GM21528 (cell line): ENCODE measurements around the gene MDN1.
A peak's percentile ranks its signal among the peaks of the same experiment; 100 is the strongest.
"Not testable (repeated sequence)": the region's sequence is repeated elsewhere in the genome, so short reads cannot be mapped to it uniquely, and the experiment has no call there.

ENCODE experiments used
- ATAC-seq: cut with Tn5 transposase; IDR thresholded peaks from one replicate; pipeline ENCODE4 v1.9.1; 2021; ENCODE audit warnings: mild to moderate bottlenecking, moderate library complexity; ENCODE audit not compliant: unreplicated experiment, low FRiP score

The MDN1 gene, protein sequence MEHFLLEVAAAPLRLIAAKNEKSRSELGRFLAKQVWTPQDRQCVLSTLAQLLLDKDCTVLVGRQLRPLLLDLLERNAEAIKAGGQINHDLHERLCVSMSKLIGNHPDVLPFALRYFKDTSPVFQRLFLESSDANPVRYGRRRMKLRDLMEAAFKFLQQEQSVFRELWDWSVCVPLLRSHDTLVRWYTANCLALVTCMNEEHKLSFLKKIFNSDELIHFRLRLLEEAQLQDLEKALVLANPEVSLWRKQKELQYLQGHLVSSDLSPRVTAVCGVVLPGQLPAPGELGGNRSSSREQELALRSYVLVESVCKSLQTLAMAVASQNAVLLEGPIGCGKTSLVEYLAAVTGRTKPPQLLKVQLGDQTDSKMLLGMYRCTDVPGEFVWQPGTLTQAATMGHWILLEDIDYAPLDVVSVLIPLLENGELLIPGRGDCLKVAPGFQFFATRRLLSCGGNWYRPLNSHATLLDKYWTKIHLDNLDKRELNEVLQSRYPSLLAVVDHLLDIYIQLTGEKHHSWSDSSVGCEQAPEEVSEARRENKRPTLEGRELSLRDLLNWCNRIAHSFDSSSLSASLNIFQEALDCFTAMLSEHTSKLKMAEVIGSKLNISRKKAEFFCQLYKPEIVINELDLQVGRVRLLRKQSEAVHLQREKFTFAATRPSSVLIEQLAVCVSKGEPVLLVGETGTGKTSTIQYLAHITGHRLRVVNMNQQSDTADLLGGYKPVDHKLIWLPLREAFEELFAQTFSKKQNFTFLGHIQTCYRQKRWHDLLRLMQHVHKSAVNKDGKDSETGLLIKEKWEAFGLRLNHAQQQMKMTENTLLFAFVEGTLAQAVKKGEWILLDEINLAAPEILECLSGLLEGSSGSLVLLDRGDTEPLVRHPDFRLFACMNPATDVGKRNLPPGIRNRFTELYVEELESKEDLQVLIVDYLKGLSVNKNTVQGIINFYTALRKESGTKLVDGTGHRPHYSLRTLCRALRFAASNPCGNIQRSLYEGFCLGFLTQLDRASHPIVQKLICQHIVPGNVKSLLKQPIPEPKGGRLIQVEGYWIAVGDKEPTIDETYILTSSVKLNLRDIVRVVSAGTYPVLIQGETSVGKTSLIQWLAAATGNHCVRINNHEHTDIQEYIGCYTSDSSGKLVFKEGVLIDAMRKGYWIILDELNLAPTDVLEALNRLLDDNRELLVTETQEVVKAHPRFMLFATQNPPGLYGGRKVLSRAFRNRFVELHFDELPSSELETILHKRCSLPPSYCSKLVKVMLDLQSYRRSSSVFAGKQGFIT (N-terminal part only)

GRCh38 chr6:89819336-89820130, at the start of gene MDN1:
Gene MDN1, minus strand, starts transcription at chr6:89819794. Its CDS starts 187 bp downstream, at chr6:89819607.
- peak; percentile 93 for ATAC-seq

DNA sequence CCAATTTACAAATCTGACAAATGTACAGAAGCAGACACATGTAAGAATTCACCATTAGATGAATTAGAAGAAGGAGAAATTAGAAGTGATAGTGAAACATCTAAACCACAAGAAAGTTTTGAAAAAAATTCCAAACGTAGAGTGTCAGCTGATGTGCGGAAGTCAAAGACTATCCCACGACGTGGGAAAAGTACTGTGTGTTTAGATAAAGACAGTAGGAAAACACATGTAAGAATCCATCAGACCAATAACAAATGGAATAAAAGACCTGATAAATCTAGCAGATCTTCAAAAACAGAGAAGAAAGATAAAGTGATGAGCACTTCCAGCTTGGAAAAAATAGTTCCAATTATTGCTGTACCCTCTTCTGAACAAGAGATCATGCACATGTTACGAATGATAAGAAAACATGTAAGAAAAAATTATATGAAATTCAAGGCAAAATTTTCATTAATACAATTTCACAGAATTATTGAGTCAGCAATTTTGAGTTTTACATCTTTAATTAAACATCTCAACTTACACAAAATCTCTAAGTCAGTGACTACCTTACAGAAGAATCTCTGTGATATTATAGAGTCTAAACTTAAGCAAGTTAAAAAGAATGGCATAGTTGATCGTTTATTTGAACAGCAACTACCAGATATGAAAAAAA, 46.6 kb upstream of the MDN1 start:
- ATAC-seq, result no peak

DNA sequence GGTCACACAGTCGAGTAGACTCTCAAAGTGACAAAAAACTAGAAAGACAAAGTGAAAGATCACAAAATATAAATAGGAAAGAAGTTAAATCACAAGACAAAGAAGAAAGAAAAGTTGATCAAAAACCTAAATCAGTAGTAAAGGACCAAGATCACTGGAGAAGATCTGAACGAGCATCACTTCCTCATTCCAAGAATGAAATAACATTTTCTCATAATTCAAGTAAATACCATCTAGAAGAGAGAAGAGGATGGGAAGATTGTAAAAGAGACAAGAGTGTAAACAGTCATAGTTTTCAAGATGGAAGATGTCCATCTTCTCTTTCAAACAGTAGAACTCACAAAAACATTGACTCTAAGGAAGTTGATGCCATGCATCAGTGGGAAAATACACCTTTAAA, 43.1 kb upstream of the MDN1 start:
- ATAC-seq, result no peak

DNA sequence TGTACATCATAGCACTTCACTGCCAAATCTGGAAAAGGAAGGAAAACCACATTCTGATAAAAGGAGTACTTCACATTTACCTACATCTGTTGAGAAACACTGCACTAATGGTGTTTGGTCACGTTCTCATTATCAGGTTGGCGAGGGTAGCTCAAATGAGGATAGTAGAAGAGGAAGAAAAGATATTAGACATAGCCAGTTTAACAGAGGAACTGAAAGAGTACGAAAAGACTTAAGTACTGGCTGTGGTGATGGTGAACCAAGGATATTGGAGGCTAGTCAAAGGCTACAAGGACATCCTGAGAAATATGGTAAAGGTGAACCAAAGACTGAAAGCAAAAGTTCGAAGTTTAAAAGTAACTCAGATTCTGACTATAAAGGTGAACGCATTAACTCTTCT, 42.7 kb upstream of the MDN1 start:
- peak; percentile 69 for ATAC-seq

DNA sequence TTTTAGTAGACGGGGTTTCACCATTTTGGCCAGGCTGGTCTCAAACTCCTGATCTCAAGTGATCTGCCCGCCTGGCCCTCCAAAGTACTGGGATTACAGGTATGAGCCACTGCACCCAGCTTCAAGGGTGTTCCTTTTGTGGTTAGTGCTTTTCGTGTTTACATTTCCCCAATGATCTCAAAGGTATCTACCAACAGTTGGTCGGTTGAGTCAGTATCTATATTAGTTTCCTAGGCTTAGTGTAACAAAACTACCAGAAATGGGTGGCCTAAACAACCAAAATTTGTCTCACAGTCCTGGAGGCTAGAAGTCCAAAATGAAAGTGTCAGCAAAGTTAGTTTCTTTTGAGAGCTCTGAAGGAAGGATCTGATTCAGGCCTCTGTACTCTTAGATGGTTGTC, 40.1 kb upstream of the MDN1 start:
- ATAC-seq, result no peak

- ATAC-seq, result no peak
These were observed 38.4 kb upstream of the MDN1 start for GRCh38 chr6:89858041-89858440.

- ATAC-seq, result no peak
These were observed 33.5 kb upstream of the MDN1 start for GRCh38 chr6:89853068-89853467.

DNA sequence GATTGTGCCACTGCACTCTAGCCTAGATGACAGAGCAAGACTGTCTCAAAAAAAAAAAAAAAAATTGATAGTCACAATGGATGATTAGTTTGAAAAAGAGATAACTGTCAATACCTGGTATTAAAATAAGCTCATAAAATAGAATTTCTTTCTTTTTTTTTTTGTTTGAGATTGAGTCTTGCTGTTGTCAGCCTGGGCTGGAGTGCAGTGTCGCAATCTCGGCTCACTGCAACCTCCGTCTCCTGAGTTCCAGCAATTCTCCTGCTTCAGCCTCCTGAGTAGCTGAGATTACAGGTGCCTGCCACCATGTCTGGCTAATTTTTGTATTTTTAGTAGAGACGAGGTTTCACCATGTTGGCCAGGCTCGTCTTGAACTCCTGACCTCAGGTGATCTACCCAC, 27.9 kb upstream of the MDN1 start:
- ATAC-seq, result not testable (repeated sequence)

DNA sequence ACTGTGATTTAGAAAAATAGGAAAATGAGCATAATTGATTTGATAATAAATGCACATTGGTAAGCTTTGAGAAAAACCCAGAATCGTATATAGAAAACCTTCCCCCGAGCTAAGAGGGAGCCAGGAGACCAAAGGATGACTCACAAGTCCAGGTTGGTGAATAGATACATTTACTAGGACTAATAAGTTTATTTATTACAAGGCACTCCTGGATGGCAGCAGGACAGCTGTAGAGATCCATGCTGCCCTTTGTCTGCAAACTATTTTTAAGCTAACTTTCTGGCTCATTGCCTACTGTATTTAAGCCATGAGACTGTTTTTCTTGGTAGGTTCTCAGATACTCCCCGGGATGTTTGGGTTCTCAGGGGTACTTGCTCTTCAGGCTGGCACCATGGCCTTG, 23.5 kb upstream of the MDN1 start:
- ATAC-seq, result no peak

DNA sequence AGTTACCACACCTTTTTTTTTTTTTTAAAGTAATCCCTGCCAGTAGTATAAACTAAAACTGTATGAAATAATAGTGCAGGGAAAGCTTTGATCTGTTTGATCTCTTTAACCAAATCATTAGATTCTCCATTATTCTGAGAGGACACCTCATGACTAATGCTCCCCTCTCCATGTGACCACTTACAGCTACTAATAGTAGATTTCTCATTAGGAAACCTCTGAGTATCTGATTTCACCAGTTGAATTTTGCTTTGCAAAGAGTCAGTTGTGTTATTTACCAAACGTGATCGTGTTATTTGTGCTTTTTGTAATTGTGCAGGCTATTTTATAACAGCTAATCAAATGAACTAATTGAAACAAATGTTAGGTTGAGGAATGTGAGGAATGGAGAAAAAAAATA, 22.6 kb upstream of the MDN1 start:
- ATAC-seq, result no peak

GRCh38 chr6:89840538-89840937, 20.9 kb upstream of the MDN1 start:
- ATAC-seq, result no peak

GRCh38 chr6:89836639-89837222, 17.1 kb upstream of the MDN1 start:
- no peak for ATAC-seq

- ATAC-seq, result peak; percentile 87
These were observed 15.5 kb upstream of the MDN1 start for GRCh38 chr6:89834884-89835792.

DNA sequence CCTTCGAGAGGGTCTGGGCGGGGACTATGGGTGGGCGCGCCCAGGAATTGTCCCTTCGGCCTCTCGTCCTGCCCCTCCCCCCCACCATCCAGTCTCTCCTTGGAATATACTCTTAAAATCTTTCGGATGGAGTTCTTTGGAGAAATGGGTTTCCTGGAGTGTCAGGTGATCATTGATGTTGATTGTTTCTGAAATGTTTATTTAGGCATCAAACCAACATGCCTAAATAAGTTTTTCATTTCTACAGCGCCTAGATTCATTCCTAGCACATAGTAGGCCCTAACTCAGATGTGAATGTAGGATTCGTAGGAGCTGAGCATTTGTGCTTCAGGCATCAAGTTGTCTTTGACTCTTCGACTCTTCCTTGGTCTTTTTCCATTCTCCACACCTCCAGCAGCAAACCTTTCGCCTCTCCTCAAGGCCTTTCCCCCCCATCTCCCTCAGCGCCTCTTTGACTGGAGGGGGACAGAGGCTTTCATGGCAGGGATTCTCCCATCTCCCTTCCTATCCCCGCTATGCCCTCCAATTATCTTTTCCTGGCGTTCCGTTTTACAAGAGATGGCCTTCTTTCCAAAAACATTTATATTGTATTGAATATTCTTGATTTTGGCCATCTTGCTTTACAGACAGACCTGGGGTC, 10.7 kb upstream of the MDN1 start:
- no peak for ATAC-seq

- peak; percentile 97 for ATAC-seq
These were observed 10.0 kb upstream of the MDN1 start, which contains the start of gene CASP8AP2 for GRCh38 chr6:89829472-89830169. Gene CASP8AP2, plus strand, starts transcription at chr6:89829880.

GRCh38 chr6:89828988-89829471, 9.4 kb upstream of the MDN1 start:
- peak; percentile 47 for ATAC-seq
